Lower leg skin (tissue), 3 donors: ENCODE results near the gene PAXIP1.

Experiments used
- POLR2A ChIP-seq, 2 donors: fragments of 450-650 bp; IDR thresholded peaks; one replicate each; pipeline ENCODE4 v1.6.1; 2016 to 2017; ENCODE audit warnings: antibody characterized with exemption in 2 of 2, mild to moderate bottlenecking in 1 of 2, moderate library complexity in 1 of 2
- TF ChIP-seq, protein P1 (sequence below), 3 donors: fragments of 450-650 bp; IDR thresholded peaks; one replicate each; pipeline ENCODE4 v1.5.1; 2016; ENCODE audit warnings: antibody characterized with exemption in 3 of 3, mild to moderate bottlenecking in 3 of 3, moderate library complexity in 2 of 3

DNA sequence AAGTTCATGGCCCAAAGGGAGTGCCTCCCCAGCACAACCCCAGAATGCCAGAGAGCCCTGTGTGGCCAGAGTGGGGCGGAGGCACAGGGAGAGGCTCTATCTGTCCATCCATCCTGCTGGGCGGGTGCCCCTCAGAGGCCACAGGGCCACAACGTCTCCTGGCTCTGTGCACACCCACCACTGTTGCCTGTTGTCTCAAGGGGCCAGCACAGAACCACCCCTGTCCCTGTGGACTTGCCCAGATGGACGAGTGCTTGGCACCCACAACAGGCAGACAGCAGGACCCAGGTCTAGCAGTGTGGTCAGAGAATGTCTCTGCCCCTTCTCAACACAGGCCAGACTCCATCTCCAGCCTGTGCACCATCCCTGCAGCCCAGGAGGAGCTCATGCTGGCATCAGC, 92.8 kb downstream of the PAXIP1 start:
- TF ChIP-seq, protein P1, sequence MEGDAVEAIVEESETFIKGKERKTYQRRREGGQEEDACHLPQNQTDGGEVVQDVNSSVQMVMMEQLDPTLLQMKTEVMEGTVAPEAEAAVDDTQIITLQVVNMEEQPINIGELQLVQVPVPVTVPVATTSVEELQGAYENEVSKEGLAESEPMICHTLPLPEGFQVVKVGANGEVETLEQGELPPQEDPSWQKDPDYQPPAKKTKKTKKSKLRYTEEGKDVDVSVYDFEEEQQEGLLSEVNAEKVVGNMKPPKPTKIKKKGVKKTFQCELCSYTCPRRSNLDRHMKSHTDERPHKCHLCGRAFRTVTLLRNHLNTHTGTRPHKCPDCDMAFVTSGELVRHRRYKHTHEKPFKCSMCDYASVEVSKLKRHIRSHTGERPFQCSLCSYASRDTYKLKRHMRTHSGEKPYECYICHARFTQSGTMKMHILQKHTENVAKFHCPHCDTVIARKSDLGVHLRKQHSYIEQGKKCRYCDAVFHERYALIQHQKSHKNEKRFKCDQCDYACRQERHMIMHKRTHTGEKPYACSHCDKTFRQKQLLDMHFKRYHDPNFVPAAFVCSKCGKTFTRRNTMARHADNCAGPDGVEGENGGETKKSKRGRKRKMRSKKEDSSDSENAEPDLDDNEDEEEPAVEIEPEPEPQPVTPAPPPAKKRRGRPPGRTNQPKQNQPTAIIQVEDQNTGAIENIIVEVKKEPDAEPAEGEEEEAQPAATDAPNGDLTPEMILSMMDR (IDR thresholded peaks at IDR 0.05), result no peak
- TF ChIP-seq POLR2A (IDR thresholded peaks at IDR 0.05), result no peak
